Middle frontal gyrus (tissue), 1 donor: ENCODE data around the gene TRPM2.

Experiments
- DNase-seq: peaks from one replicate; pipeline ENCODE4 v3.0.0-alpha.2; 2015; ENCODE audit warnings: low spot score; ENCODE audit errors: extremely low spot score

The TRPM2 gene

DNA sequence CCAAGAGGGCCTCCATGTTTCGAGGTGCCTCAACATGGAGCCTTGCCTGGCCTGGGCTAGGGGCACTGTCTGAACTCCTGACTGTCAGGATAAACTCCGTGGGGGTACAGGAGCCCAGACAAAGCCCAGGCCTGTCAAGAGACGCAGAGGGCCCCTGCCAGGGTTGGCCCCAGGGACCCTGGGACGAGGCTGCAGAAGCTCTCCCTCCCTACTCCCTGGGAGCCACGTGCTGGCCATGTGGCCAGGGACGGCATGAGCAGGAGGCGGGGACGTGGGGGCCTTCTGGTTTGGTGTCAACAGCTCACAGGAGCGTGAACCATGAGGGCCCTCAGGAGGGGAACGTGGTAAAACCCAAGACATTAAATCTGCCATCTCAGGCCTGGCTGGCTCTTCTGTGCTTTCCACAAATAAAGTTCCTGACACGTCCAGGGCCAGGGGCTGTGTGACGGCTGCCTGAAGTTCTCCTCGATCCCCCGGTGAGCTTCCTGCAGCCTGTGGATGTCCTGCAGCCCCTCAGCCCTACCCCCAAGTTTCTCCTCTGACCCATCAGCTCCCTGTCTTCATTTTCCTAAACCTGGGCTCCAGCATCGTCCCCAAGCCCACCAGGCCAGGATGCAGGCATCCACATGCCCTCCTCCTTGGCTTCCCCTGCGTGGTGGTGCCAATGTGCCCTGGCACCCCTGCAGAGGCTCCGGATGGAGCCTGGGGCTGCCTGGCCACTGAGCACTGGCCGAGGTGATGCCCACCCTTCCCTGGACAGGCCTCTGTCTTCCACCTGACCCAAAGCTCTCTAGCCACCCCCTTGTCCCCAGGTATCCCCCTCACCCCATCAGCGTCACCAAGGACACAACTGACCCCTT is 89.1 kb downstream of the TRPM2 start:
- no peak for DNase-seq

GRCh38 chr21:44443291-44443890 is 90.0 kb downstream of the TRPM2 start:
- DNase-seq, result no peak

DNA sequence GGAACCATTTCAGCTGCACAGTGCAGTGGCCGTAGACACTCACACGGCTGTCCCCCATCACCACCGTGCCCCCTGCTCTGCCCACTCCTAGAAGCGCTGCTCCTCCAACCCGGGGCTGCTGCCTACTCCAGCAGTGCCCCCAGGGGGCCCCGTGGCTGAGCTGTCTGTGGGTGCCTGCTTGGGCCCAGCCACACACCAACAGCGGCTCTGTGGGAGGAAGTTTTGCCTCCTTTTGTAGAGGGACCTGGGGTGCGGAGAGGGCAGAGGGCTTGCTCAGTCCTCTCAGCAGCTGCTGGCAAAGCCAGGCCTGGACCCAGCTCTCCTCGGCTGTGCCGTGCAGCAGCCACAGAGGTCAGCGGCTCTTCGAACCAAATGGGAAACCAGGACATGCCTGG is 90.5 kb downstream of the TRPM2 start:
- DNase-seq, result no peak

- DNase-seq, result no peak
These were observed 91.0 kb downstream of the TRPM2 start for GRCh38 chr21:44444286-44444931.

GRCh38 chr21:44445145-44445812 is 91.9 kb downstream of the TRPM2 start:
- no peak for DNase-seq

DNA sequence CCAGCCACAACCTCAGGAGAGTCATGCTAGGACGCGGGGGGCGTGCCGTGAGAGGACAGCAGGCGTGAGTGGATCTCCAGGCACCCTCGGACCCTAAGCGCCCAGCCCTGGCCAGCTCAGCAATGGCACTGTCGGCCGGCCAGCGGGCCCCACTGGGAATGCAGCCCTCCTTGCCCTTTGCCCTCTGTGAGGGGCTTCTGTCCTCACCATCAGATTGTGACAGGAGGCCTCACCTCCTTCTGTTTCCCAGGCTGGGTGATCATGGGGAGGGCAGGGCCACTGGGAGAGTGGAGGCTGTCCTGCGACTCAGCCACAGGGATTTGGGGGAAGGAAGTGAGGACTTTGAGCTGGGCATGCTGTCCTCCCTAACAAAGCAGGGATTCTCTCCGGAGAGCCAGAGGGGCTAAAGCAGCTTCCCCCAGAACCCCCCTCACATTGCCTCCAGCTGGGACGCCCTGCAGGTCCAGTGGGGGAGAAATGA is 95.3 kb downstream of the TRPM2 start:
- DNase-seq, result no peak

DNA sequence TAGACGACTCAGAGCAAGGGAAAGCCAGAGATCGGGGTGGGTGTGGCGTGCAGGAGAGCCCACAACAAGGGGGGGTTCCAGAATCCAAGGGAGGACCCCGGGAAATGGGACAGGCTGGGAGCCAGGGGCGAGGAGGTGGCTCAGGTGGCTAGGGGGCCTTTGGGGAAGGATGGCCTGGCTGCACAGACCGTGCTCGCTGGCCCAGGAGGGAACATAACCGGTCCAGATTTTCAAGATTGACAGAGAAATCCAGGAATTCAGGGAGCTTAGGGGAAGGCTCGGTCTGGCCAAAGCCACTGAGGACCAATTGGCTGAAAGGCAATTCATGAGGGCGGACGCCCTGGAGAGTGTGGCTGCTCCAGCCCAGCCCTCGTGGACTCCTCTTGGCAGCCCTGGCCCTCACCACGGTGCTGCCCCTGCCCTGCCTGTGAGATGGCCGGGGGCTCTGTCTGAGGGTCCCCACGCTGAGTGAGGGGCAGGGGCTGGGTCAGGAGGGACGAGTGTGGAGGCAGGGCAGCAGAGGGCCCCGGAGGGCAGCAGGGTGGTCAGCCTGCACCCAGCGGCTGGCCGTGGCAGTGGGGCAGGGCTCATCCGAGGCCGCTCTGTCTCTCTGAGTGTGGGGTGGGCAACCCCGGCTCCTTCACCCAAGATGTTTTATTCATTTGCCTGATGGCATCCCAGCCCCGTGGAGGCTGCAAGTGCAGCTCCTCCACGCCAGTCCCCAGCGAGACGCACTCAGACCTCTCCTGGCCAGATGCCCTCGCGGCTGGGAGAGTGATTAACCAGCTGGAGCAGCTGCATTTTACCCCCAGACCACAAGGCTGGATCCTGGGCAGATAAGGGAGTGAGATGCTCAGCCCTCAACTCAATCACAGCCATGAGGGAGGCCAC is 96.3 kb downstream of the TRPM2 start:
- DNase-seq, result no peak

DNA sequence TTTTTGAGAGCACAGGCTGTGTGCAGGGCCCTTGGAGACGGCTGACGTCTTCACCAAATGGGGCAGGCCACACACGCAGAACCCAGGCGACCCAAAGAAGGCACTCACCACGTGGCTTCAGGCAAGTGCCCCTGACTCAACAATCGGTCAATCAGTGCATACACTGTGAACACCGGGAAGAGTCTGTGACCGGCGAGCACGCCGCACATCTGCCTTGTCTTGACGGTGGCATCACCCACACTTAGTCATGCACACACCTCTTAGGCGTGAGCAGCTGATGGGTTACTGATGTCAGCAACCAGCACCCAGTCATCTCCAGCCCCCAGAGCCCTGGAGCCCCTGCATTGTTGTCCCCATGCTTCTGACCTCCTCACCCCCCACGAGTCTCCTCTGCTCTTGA is 97.0 kb downstream of the TRPM2 start:
- no peak for DNase-seq

DNA sequence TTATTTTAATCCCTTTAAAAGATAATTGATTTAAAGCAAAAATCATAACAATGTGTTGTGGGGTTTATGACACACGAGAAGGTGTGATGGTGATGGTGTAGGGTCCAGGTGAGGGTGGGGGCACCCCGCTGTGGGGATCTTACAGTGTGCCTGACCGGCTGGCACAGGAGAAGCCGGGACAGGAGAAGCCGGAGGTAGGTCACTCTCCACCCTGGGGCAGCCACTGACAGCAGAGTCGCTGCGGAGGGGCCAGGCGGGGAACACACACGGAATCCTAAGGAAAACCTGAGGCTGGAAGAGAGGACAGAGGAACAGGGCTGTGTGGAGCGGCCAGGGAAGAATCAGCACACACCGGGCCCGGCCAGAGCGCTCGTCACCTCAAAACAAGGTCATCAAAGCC is 97.6 kb downstream of the TRPM2 start:
- DNase-seq, result no peak

DNA sequence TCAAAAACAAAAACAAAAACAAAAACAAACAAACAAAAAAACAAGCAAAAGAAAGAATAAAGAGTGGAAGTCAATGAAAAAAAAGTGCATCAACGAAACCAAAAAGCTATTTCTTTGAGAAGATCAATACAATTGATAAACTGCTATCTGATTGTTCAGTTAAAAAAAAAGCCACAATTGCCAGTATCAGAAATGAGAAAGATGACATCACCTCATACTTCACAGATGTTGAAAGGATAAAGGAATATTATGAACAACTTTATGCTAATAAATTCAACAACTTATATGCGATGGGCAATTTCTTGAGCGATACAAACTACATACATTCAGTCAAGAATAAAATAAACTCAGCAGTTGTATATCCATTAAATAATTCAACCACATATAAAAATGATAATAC is 99.7 kb downstream of the TRPM2 start:
- no peak for DNase-seq

- DNase-seq, result no peak
These were observed 100.6 kb downstream of the TRPM2 start for GRCh38 chr21:44454058-44454457.

- DNase-seq, result no peak
These were observed 101.5 kb downstream of the TRPM2 start, which contains the start of gene LRRC3 for GRCh38 chr21:44454747-44455523. LRRC3 (plus strand) TSS chr21:44455510; CDS start chr21:44456645, 1,135 bp downstream.

DNA sequence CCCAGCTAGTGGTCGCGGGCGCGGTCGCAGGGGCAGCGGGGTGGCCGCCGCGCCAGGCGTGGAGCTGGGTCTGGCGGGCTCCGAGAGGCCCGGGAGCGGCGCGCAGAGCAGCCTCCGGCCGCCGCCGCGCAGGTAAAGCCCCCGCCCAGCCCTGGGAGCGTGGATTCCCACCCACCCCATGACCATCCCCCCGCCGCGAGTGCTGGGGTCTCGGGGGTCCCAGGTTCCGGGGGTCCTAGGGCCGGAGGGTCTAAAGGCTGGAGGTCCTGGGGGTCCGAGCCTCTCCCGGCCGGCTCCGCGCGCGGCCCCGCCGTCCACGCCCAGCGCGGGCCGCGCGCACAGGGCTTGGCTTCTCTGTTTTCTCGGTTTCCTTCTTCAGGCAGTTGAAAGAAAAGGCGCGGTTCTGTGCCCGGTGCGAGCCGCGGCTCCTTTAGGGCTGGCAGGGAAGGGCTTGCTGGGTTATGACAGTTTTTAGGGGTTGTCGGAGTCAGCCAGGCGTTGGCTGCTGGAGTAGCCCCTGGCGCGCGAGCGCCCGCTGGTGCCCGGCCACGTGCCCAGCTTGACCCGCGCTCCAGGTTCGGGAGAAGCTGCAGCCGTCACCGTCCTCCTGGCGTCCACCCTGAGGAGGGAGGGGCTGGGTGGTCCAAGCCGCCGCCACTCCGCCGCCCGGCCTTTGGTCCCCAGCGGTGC is 102.2 kb downstream of the TRPM2 start:
- no peak for DNase-seq

DNA sequence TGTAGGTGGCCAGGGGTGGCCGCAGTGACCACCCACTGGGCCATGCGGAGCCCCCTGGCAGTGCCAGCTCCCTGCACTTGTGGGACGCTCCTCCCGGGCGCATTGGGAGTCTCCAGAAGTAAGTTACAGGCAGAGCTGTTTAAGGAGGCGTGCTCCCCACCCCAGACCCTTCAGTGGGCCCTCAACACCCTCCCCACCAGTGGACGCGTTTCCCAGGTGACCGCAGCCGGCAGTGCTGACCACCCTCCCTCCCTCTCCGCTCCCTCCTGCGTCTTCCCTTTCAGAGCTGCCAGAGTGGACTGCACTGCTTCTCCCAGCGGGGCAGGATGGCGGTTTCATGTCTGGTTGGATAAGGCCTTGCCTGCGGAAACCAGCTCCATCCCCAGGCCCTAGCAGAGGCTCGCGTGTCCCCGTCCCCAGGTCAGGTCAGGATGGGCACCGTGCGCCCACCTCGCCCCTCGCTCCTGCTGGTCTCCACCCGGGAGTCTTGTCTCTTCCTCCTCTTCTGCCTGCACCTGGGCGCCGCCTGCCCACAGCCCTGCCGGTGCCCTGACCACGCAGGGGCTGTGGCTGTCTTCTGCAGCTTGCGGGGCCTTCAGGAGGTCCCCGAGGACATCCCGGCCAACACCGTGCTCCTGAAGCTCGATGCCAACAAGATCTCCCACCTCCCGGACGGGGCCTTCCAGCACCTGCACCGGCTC is 102.9 kb downstream of the TRPM2 start:
- DNase-seq, result no peak

GRCh38 chr21:44456915-44457736 is 103.7 kb downstream of the TRPM2 start:
- no peak for DNase-seq

DNA sequence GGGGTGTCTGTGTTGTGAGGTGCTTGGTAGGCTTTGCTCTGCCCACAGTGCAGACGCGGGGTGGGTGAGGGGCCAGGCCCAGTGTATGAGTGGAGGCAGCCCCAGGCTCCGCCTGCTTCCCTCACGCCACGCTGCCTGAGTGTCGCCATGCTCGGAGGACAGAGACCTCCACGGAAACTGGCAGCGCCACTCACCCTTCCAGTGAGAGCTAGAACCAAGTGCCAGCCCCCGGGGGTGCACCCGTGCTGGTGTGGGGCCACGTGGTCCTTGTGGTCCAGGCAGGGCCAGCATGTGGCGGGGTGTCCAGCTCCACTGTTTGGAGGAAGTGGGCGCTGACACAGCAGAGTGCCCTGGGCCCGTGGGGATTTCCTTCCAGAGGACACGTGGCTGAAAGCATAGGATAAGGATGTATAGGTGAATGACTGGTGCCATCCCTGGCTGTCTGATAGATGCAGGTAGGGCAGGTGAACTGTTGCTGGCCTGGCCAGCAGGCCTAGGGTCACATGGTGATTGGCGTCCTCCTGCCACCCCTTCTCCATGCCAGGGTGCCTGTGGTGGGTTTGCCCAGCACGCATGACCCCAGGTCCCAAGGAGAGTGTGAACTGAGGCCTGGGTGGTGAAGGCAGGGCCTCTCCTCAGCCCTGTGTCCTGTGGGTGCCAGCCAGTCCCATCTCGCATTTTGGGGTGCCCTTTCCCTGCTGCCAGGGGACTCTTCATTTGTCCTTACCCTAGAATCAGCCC is 105.7 kb downstream of the TRPM2 start:
- no peak for DNase-seq
